Right ventricle myocardium superior (tissue), 1 donor: ENCODE results near the gene LEP. TPM values are rescaled to one million over a fixed set of nuclear protein-coding genes. Genes with fewer than 3 reads are reported as not detected.
"Not testable (repeated sequence)": the region's sequence is repeated elsewhere in the genome, so short reads cannot be mapped to it uniquely, and the experiment has no call there.

ENCODE experiments used
- ATAC-seq: fragments of 200-7000 bp; cut with Tn5 transposase; one replicate; pipeline ENCODE4 v1.9.1; 2020; ENCODE audit warnings: mild to moderate bottlenecking; ENCODE audit not compliant: poor library complexity
- DNase-seq: peaks from one replicate; pipeline ENCODE4 v3.0.0-alpha.2; 2020
- intact Hi-C: fragments of 100-400 bp; cut with DNase I; formaldehyde crosslinking; loops from one replicate; pipeline ENCODE4 v1.11.2; 2022
- microRNA-seq: library from miRNA; unstranded; fragments of <30 nt; microRNA quantifications from one replicate; pipeline ENCODE4 v1.2.0, GENCODE V29; 2020
- total RNA-seq: library from RNA; stranded (reverse); fragmentation: NEBNext Ultra II Directional; extraction: Animal tissue kit (Norgen Biotek cat#: 25700); gene quantifications from one replicate; pipeline ENCODE4 v1.2.1, GENCODE V29; 2021
- donor health status: DM: no; HTN: yes; CAD: no; lungs with severe emphysema.

Gene LEP
- total RNA-seq, 1 donor from 2014 or later = 0.86 TPM

DNA sequence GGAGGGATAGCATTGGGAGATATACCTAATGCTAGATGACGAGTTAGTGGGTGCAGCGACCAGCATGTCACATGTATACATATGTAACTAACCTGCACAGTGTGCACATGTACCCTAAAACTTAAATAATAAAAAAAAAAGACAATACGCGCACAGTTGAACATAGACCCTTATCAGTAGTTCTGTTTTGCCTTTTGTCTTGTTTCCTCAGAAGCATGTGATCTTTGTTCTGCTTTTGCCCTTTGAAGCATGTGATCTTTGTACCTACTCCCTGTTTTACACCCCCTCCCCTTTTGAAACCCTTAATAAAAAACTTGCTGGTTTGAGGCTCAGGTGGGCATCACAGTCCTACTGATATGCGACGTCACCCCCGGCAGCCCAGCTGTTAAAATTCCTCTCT, 56.9 kb downstream of the LEP start:
- DNase-seq, intact Hi-C loops, ATAC-seq: not testable (repeated sequence)

DNA sequence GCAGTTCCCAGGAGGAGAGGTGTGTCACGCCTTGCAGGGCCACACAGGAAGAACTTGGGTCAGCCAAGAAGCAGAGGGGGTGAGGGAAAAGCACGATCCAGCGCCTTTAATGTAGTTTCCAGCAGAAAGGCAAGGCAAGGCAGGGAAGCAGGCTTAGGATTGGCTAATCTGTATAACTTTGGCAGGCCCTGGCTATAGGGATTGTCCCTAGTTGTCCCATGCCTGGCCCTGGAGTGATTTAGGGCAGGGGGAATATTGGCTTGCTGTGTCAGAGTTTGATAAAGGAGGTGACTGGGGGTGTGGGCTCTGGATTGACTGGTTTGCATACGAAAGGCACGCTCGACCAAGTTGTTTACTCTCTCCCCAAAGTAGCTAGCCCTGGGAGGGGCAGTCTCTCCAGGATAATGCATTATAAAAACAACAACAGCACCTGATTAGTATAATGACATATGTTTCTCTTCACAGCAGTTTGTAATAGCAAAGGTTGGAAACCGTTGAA, 58.1 kb downstream of the LEP start:
- intact Hi-C loops = no loop called here
- ATAC-seq (peak; percentile 10), DNase-seq (no peak)

DNA sequence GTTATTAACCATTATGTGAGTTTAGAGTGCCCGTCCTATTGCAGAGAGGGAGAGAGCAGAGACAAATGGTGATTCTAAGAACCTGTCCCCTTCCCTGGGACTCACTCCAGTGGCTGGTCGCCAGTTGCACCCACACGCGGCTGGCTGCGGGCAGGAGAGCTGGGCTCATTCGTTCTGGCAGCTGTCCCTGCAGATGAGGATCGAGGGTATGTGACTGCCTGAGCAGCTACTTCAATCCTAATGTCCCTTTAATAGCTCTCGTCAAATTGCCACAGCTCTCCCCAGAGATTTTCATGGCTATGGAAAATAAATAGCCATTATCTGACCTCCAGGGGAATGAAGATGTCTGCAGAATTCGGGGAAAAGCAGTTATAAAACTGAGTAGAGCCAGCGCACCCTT, 61.1 kb downstream of the LEP start:
- intact Hi-C loops = no loop called here
- ATAC-seq (peak; percentile 58), DNase-seq (peak; percentile 45)

DNA sequence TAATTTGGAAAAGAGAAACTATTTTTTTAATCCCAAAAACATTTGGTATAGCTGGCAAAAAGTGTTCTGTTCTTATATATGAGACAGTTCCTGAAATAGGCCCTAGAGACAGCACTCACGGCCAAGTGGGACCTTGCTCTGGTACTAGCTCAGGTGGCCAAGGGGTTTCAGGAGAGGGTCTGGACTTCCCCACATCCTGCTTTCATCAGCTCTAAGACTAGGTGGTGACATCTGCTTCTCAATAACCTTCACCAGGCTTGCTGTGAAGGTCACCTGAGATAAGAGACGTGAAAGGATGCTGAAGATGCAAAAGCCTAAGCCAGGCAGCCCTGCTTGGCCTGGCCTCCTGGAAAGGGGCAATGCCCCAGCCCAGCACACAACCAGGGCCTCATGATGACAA, 62.1 kb downstream of the LEP start:
- no peak for DNase-seq
- intact Hi-C loops = no loop called here
- no peak for ATAC-seq

DNA sequence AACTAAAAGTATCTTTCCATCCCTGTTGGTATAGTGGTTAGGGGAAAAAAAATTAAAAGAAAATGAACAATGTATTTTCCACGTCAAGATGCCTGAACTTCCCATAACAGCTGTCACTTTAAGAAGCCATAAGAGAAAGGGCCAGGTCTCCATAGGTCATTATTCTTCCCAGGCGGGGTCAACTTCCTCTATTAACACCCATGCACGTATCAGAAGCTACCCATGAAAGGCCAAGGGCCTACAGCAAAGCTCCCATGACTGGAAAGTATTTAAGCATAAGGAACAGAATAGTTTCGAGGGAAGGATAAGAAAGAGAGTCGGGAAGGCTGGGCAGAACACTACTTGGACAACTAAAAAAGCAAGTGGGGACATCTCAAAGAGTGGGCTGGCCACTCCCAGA, 62.6 kb downstream of the LEP start:
- intact Hi-C loops = no loop called here
- ATAC-seq = no peak

DNA sequence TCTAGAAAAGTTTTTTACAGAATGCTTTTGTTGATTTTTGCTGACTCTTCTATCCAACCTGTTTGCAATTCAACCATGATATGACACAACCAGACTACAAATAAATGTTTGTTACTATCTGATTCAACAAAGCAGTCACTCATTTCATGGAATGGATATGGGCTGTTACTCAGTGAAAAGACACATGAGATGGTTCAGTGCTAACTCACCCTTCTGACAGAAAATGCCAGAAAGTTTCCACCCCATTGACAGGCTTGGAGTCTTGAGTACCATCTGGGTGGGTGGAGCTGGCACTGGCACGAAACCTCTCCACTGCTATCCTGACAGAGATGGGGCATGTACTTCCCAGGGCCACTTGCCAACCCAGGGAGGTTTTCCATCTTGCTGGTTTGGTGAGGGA, 63.1 kb downstream of the LEP start:
- ATAC-seq = no peak
- DNase-seq = no peak
- intact Hi-C loops = no loop called here

More for the DNA sequence above, 62.6 kb downstream of the LEP start:
- no peak for DNase-seq

DNA sequence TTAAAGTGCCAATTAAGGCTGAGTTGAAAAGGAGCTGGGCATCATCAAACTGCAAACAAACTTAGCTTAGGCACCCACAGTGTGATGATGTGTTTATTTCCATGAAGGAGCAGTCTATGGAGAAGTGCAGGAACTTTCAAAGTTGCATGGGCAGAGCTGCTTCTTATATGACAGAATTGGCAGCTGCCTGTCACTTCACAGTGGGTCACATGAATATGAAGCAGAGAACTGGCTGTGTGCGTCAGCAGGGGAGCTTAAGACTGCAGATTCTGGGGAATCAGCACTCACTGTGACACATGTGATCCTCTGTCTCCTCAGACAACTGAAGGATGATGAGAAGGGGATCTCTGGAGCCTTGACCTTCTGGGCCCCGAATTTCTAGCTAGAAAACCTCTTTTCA, 66.0 kb downstream of the LEP start:
- ATAC-seq (no peak), DNase-seq (no peak)
- intact Hi-C loops = no loop called here

Small RNA genes within 50 kb of the gene (microRNA-seq; reads per million reads assigned to microRNA genes)
- gene MIR129-1 = not detected

Other genes starting within 250 kb of the LEP start
- gene LRRC4, start 209.8 kb upstream of the LEP start, total RNA-seq = 1.9 TPM
- 30.3 TPM for gene RBM28, start 102.6 kb downstream of the LEP start, total RNA-seq
- gene PRRT4, start 120.4 kb downstream of the LEP start, total RNA-seq = 1.2 TPM
- 20.0 TPM for gene IMPDH1, start 168.7 kb downstream of the LEP start, total RNA-seq
- gene HILPDA, start 214.6 kb downstream of the LEP start, total RNA-seq = 7.3 TPM
- gene METTL2B, start 235.5 kb downstream of the LEP start, total RNA-seq = 16.6 TPM